HEK293T (cell line): ENCODE results near the gene FOXO1.

ENCODE experiments used
- CTBP1 ChIP-seq: fragments of 450-650 bp; IDR thresholded peaks from 2 replicates; pipeline ENCODE4 v1.6.1; 2016; ENCODE audit warnings: borderline replicate concordance
- ELF4 ChIP-seq: fragments of 450-650 bp; IDR thresholded peaks from 2 replicates; pipeline ENCODE4 v1.6.1; 2017; ENCODE audit warnings: antibody characterized with exemption
- FOXA1 ChIP-seq: fragments of 450-650 bp; IDR thresholded peaks from 2 replicates; pipeline ENCODE4 v1.6.1; 2016; ENCODE audit warnings: mild to moderate bottlenecking
- FOXK2 ChIP-seq: fragments of 450-650 bp; IDR thresholded peaks from 2 replicates; pipeline ENCODE4 v1.6.1; 2016; ENCODE audit warnings: mild to moderate bottlenecking
- FOXM1 ChIP-seq: fragments of 450-650 bp; IDR thresholded peaks from 2 replicates; pipeline ENCODE4 v1.6.1; 2017; ENCODE audit warnings: mild to moderate bottlenecking, borderline replicate concordance
- HDGF ChIP-seq: fragments of 450-650 bp; IDR thresholded peaks from 2 replicates; pipeline ENCODE4 v1.6.1; 2017; ENCODE audit warnings: antibody characterized with exemption, borderline replicate concordance
- LEF1 ChIP-seq: fragments of 450-650 bp; IDR thresholded peaks from 2 replicates; pipeline ENCODE4 v1.6.1; 2017; ENCODE audit warnings: mild to moderate bottlenecking, borderline replicate concordance
- NFRKB ChIP-seq: fragments of 450-650 bp; IDR thresholded peaks from 2 replicates; pipeline ENCODE4 v1.6.1; 2016; ENCODE audit warnings: mild to moderate bottlenecking, moderate library complexity
- SP1 ChIP-seq: fragments of 450-650 bp; IDR thresholded peaks from 2 replicates; pipeline ENCODE4 v1.6.1; 2017
- SUZ12 ChIP-seq: fragments of 450-650 bp; IDR thresholded peaks from 2 replicates; pipeline ENCODE4 v1.6.1; 2016; ENCODE audit warnings: mild to moderate bottlenecking
- TARDBP ChIP-seq: fragments of 450-650 bp; IDR thresholded peaks from 2 replicates; pipeline ENCODE4 v1.6.1; 2016
- ZNF384 ChIP-seq: fragments of 450-650 bp; IDR thresholded peaks from 2 replicates; pipeline ENCODE4 v1.6.1; 2016

DNA sequence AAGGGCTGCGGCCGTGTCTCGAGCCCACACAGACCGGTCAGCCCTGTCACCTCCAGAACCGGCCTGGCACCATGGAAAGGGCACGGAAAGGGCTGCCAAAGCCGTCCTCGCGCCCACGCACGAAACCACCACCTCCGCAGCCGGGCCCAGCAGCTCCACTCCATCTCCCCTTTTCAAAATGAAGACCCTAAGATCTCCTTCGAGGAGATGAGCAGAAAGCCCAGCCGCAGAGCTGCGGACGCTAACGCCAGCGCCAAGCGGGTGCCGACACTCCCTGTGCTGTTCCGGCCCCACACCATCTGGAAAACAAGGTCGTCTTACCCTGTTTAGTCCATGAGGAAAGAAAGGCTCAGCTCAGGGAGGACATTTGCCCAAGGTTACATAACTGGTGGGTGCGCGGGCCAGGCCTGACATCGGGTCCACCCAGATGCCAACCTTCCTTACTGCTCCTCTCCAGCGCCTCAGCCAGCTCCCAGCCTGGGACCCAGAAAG, 131.1 kb downstream of the FOXO1 start:
- TF ChIP-seq SP1 (no peak), FOXA1 (no peak), SUZ12 (no peak), ZNF384 (no peak), TARDBP (no peak), CTBP1 (no peak), LEF1 (no peak), ELF4 (no peak), HDGF (no peak), FOXK2 (no peak), NFRKB (no peak), FOXM1 (no peak)
